ENCODE measurements around the gene ESX1.

Gene ESX1

GRCh38 chrX:104284507-104284906 lies 29.8 kb upstream of the ESX1 start:
- no peaks in the 10 kb centered on the region for H3K9me3 ChIP-seq
- no peak overlapping the region for H3K4me3 ChIP-seq (ENCODE audit: low read depth in 1 of 2, low read length in 1 of 2)
- H3K27ac ChIP-seq: no peak overlapping the region
- TF ChIP-seq, protein P1, sequence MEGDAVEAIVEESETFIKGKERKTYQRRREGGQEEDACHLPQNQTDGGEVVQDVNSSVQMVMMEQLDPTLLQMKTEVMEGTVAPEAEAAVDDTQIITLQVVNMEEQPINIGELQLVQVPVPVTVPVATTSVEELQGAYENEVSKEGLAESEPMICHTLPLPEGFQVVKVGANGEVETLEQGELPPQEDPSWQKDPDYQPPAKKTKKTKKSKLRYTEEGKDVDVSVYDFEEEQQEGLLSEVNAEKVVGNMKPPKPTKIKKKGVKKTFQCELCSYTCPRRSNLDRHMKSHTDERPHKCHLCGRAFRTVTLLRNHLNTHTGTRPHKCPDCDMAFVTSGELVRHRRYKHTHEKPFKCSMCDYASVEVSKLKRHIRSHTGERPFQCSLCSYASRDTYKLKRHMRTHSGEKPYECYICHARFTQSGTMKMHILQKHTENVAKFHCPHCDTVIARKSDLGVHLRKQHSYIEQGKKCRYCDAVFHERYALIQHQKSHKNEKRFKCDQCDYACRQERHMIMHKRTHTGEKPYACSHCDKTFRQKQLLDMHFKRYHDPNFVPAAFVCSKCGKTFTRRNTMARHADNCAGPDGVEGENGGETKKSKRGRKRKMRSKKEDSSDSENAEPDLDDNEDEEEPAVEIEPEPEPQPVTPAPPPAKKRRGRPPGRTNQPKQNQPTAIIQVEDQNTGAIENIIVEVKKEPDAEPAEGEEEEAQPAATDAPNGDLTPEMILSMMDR (IDR thresholded peaks at IDR 0.05): no peak
- no peaks in the 10 kb centered on the region for H3K4me1 ChIP-seq (ENCODE audit: control insufficient read depth in 1 of 2, insufficient read depth in 1 of 2, low read depth in 1 of 2, low read length in 1 of 2)
- H3K36me3 ChIP-seq: no peaks in the 10 kb centered on the region
- H3K27me3 ChIP-seq: no peaks in the 10 kb centered on the region

DNA sequence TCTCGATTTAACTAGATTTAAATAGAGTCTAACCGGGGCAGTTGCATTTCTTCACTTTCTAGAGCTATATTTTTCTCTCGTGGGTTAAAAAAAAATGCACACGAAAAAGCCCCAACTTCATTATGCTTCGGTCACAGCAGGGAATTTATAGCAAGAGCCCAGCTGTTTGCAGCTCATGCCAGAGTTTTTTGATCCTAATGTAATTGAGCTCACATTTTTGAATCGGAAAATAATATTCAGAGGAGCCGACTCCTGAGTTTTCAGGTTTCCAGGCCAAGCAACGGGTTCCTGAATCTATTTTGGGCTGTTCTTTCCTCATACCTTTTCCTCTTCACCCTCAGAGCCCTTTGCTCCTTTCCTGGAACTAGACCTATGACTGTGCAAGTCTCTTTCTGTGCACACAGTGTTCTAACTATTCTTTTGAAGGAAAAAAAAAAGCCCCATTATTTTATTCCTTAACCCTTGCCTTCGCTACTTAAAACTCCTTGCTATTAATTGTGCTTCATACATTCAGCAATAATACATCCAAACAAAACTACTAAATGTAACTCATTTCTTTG lies 27.5 kb upstream of the ESX1 start:
- TF ChIP-seq, protein P1 (IDR thresholded peaks at IDR 0.05): no peak
- H3K36me3 ChIP-seq: no peaks in the 10 kb centered on the region
- no peak overlapping the region for H3K4me3 ChIP-seq (ENCODE audit: low read depth in 1 of 2, low read length in 1 of 2)
- H3K4me1 ChIP-seq (ENCODE audit: control insufficient read depth in 1 of 2, insufficient read depth in 1 of 2, low read depth in 1 of 2, low read length in 1 of 2): no peaks in the 10 kb centered on the region
- no peaks in the 10 kb centered on the region for H3K9me3 ChIP-seq
- H3K27ac ChIP-seq: no peak overlapping the region
- H3K27me3 ChIP-seq: no peaks in the 10 kb centered on the region

GRCh38 chrX:104281564-104281963 lies 26.8 kb upstream of the ESX1 start:
- Histone ChIP-seq H3K27me3 (no peaks in the 10 kb centered on the region), H3K4me1 (ENCODE audit: control insufficient read depth in 1 of 2, insufficient read depth in 1 of 2, low read depth in 1 of 2, low read length in 1 of 2) (no peaks in the 10 kb centered on the region), H3K27ac (no peak overlapping the region), H3K36me3 (no peaks in the 10 kb centered on the region), H3K4me3 (ENCODE audit: low read depth in 1 of 2, low read length in 1 of 2) (no peak overlapping the region), H3K9me3 (no peaks in the 10 kb centered on the region)
- TF ChIP-seq, protein P1 (IDR thresholded peaks at IDR 0.05): no peak

DNA sequence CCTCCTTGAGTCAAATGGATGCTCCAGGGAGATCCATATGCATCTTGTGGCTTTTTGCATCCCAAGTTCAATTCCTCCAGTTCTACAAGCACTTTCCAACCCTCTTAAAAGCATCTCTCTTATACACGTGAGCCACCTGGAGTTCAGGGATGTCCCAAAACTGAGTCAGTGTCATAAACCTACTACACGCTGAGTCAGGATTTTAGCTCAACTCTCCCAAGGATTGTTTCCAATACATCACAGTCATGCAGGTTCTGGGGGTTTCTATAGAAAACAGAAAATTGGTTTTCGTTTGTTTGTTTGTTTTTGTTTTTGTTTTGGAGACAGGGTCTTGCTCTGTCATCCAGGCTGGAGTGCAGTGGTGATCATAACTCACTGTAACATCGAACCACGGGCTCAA lies 25.9 kb upstream of the ESX1 start:
- Histone ChIP-seq H3K36me3 (no peaks in the 10 kb centered on the region), H3K4me1 (ENCODE audit: control insufficient read depth in 1 of 2, insufficient read depth in 1 of 2, low read depth in 1 of 2, low read length in 1 of 2) (no peaks in the 10 kb centered on the region), H3K9me3 (no peaks in the 10 kb centered on the region), H3K27ac (no peak overlapping the region), H3K27me3 (no peaks in the 10 kb centered on the region), H3K4me3 (ENCODE audit: low read depth in 1 of 2, low read length in 1 of 2) (no peak overlapping the region)
- TF ChIP-seq, protein P1 (IDR thresholded peaks at IDR 0.05): no peak

DNA sequence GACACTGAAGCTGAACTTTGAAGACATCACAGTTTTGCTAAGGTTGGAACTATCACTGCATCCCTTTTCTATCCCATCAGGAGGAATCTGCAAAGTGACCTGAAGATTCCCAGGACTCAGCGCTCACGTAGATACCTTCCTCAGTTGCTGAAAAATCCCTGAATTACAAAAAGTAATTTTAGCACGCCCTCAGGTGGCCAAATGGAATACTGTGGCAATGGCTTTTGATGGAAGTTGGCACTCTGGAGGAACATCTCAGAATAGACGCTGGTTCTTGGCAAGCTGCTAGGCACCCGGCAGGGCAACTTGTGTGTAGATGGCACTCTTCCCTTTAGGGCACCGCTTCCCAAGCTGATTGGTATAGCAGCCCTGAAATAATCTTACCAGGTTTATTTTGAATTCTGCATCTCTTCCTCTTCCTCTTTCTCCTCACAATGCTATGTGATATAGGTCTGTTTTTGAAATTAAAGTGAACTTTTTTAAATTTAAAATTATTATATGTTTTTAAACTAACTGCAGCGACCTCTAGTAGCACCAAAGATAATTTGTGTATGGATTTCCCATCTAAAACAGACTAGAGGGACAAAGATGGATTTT lies 16.3 kb upstream of the ESX1 start:
- Histone ChIP-seq H3K4me1 (ENCODE audit: control insufficient read depth in 1 of 2, insufficient read depth in 1 of 2, low read depth in 1 of 2, low read length in 1 of 2) (no peaks in the 10 kb centered on the region), H3K27ac (no peak overlapping the region), H3K9me3 (no peaks in the 10 kb centered on the region), H3K36me3 (no peaks in the 10 kb centered on the region), H3K27me3 (peaks cover 24% of the 10 kb centered on the region), H3K4me3 (ENCODE audit: low read depth in 1 of 2, low read length in 1 of 2) (no peak overlapping the region)
- TF ChIP-seq, protein P1 (IDR thresholded peaks at IDR 0.05): no peak
